Epithelial cell of prostate (primary cell): ENCODE results near the gene MICOS13.

Source experiments
- DNase-seq: peaks from one replicate; pipeline ENCODE4 v3.0.0-alpha.2; 2011; ENCODE audit warnings: low read depth, low spot score
- H3K27ac ChIP-seq: fragments of 450-650 bp; 2 replicates; pipeline ENCODE4 v1.5.1; 2017; ENCODE audit warnings: mild to moderate bottlenecking

MICOS13 gene

DNA sequence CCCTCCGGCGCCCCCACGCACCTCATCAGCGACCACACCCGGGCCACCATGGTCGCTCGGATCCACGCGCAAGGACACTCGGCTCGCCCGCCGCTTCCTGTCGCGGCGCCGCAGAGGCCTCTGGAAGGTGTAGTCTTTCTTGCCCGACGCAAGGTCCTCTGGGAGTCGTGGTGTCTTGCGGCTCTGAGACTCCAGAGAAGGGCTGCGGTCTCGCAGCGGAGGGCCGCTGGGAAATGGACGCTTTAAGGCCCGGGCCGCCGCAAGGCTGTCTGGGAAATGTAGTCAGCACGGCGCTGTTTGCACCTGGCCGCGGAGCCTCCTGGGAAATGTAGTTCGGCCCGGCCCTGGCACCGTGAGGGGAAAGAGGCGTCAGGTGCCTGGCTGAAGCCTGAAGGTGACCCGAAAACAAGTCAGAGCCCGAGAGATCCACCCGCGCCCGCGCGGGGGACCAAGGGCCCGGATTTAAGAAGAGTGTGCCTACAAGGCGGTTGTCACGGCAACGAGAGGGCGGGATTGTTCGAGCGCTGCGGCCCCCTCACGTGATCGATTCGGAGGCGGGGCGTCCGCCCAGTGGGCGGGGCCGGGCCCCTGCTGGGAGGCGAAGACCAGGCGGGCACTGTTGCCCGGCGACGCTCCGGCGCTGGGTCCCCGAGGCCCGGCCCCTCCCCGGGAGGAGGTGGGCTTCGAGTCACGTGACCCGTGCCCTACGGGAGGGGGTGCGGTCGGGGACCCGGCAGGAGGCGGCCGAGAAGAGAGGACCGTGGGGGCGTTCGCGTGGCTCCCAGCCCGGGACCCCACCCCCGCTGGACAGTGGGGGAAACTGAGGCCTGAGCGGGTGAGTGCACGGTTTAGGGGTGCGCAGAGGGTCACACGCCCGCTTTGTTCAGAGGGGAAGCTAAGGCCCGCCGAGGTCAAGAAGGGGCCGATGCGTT lies at the start of gene MICOS13, which contains the start of gene HSD11B1L:
MICOS13 (minus strand) TSS at position 80 of the 932 bp plus-strand sequence; CDS start at position 50, 30 bp downstream.
HSD11B1L (plus strand) TSS at position 591 of the 932 bp plus-strand sequence. CDS start 3,806 bp downstream, outside the sequence.
- peak; percentile 94 for DNase-seq
- peak within 1 kb of the TSS; percentile 70 for H3K27ac ChIP-seq

DNA sequence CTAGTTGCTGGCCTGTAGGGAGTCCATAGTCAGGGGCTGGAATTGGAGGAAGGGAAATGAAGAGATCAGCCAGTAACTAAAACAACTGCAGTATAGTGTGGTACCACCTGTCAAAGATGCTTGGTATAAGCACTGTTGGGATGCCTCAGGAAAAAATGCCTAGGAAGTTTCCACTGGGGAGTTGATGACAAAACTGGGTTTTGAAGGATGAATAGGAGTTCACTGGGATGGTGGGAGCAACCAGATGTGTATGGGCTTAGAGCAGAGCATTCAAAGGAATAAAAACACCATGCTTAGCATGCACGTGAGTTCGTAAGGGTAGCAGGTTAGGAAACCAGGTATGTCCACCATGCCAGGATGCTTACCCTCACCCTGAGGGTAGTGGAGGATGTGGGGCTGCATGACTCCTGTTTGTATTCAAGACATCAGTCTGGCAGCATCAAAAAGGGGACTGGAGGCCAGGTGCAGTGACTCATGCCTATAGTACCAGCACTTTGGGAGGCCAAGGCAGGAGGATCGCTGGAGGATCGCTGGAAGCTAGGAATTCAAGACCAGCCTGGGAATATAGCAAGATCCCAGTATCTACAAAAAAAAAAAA lies 47.2 kb upstream of the MICOS13 start:
- no peak overlapping the region for H3K27ac ChIP-seq
- DNase-seq: no peak

DNA sequence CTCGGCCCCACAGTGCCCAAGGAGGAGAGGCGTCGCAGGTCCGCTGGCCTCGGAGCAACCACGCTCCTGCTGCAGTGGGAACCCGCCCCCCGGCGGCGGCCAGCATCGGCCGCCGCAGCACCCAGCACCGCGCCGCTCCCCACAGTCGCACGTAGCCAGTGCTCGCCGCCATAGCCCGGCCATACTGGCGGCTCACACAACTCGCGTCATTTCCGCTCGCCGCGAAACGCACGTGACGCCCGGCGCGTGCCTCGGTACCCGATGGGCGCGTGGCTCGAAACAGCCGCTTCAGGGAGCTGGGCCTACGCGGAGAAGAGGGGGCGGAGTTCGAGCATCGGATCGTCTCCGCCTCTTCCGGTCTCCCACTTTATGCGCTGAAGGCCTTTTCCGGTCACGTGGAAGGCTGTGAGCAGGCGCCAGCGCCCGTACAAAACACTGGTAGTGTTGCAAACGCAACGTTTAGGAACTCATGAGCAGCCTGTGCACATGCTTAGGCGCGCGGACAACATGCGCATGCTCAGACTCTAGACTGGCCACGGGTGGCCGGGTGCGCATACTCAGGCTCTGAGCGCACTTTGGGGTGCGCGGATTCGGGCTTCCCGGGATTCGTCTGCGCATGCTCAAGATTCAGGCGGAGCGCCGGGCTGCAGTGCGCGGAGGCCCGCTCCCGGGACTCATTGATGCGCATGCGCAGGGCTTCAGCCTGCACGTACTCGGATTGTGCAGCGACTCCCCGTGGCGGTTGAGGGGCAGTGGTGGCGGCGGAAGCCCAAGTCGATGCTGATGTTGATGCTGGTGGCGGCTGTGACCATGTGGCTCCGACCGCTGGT lies 39.9 kb upstream of the MICOS13 start, which contains the start of the genes CATSPERD and LONP1:
CATSPERD (plus strand) TSS at position 677 of the 830 bp plus-strand sequence; CDS start at position 778, 101 bp downstream.
LONP1 (minus strand) TSS at position 186 of the 830 bp plus-strand sequence; CDS start at position 172, 14 bp downstream.
- DNase-seq: peak; percentile 93
- peak within 1 kb of the TSS; percentile 99 for H3K27ac ChIP-seq

DNA sequence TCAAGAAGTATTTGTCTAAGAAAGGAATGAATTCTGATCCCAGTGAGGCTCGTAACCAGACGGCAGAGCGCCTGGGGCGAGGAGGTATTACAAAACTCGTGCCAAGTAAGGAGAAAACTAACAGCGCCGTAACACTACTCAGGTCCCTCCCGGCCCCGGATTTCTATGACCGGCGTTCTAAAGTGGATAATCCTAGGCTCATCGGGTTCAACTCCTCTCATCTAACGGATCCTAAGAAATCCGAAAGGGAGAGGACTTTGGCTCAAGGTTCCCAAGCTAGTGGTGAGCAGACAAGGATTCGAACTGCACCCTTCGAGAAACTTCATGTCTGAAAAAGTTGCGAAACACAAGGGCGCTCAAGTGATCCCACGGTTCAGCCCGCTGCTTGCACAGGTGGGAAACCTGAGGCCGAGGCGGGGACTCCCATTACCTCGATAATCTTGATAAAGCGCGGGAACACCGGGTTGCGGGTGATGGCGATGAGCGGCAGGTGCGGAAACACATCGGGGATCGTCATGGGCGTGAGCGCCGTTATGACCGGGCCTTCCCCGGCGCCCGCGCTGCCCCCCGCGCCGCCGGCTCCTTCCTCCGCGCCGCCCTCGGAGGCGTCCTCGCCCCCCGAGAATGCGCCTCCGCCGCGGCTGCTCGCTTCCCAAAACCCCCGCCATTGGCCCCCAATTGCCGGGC lies 39.1 kb upstream of the MICOS13 start:
- no peak for DNase-seq
- peak overlapping the region; percentile 99 for H3K27ac ChIP-seq

DNA sequence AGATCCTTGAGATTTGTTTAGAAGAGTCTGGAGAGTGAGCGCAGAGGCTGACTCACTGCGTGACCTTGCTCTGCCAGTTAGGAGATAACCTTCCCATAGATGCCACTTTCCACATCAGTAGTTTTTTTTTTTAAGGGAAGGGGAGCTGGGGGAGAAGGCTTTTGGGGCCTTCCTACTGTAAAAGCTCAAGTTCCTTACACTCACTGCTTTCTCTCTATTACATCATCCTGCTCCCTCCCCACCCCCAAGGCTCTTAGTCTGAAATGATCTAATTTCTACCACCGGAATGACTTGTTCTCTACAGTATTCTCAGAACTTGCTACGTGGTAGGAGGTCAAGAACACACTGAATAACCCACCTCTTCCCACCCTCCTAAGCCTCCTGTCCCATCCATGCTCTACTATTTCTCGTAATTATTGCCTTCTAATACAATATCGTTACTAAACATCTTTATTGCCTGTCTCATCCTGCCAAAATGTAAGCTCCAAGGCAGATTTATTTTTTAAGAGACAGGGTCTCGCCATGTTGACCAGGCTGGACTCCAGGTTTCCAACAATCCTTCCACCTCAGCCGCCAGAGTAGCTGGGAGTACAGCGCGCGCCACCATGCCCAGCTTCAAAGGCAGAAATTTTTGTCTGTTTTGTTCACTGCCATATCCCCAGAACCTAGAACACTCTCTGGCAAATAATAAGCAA lies 38.4 kb upstream of the MICOS13 start:
- peak overlapping the region; percentile 99 for H3K27ac ChIP-seq
- no peak for DNase-seq

DNA sequence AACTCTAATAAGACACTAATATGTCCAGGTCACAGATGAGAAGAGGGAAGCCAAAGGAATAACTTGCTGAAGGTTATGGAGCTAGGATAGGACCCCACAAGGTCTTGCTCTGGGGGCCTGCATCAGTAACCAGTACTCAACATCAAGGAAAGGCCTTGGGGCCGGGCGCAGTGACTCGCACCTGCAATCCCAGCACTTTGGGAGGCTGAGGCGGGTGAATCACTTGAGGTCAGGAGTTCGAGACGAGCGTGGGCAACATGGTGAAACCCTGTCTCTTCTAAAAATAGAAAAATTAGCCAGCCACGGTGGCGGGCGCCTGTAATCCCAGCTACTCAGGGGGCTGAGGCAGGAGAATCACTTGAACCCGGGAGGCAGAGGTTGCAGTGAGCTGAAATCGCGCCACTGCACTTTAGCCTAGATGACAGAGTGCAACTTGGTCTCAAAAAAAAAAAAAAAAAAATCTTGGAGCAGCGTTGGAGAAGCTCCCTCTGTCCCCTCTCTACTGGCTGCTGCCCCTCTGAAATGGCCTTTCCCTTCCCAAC lies 37.8 kb upstream of the MICOS13 start:
- DNase-seq: no peak
- H3K27ac ChIP-seq: peak overlapping the region; percentile 99

- peak overlapping the region; percentile 99 for H3K27ac ChIP-seq
Measured at GRCh38 chr19:5717215-5717935, 37.1 kb upstream of the MICOS13 start.

GRCh38 chr19:5714816-5715215 lies 34.5 kb upstream of the MICOS13 start:
- DNase-seq: no peak
- no peak overlapping the region for H3K27ac ChIP-seq

More at GRCh38 chr19:5717215-5717935, 37.1 kb upstream of the MICOS13 start:
- no peak for DNase-seq

DNA sequence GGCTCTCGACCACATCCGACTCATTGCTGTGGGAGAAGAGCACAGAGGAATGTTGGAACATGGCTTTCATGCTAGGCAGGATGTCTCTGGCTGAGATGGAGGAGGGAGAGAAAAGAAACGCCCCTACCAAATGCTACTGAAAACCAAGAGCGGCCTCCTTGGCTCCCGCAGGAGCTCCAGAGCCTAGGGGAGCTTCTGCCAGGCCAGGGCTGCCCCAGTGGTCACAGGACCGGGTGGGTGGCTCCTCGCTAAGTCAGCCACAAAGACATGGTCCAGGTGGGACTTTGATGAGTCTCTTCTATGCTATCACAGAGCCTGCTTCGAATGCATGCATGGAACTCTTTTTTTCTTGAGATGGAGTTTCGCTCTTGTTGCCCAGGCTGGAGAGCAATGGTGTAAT lies 32.9 kb upstream of the MICOS13 start:
- DNase-seq: no peak
- no peak overlapping the region for H3K27ac ChIP-seq

DNA sequence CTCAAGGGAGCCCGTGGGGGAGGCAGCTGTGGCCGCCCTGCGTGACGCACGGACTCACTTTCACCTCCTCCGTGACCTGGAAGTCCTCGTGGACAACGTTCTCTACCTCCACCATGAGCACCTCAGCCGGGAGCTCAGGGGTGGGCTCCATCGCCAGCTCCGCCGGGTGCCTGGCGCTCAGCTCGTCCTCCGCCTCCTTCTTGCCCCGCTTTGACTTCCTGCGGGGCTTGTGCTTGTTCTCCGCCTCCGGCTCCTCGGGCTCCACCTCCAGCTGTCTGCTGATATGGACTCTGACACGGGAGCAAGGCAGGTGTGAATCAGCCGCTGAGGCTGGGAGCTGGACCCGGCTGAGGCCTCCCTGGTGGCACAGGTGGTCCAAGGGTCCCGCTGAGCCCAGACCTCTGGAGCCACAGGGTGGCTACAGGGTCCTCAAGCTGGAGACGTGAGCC lies 31.4 kb upstream of the MICOS13 start:
- DNase-seq: no peak
- H3K27ac ChIP-seq: no peak overlapping the region

GRCh38 chr19:5711025-5711424 lies 30.7 kb upstream of the MICOS13 start:
- no peak overlapping the region for H3K27ac ChIP-seq
- DNase-seq: no peak

GRCh38 chr19:5707576-5708575 lies 27.6 kb upstream of the MICOS13 start:
- no peak overlapping the region for H3K27ac ChIP-seq

GRCh38 chr19:5706876-5707573 lies 26.7 kb upstream of the MICOS13 start:
- DNase-seq: no peak
- H3K27ac ChIP-seq: no peak overlapping the region

More at GRCh38 chr19:5707576-5708575, 27.6 kb upstream of the MICOS13 start:
- DNase-seq: no peak

GRCh38 chr19:5705552-5705951 lies 25.2 kb upstream of the MICOS13 start:
- no peak overlapping the region for H3K27ac ChIP-seq
- no peak for DNase-seq

DNA sequence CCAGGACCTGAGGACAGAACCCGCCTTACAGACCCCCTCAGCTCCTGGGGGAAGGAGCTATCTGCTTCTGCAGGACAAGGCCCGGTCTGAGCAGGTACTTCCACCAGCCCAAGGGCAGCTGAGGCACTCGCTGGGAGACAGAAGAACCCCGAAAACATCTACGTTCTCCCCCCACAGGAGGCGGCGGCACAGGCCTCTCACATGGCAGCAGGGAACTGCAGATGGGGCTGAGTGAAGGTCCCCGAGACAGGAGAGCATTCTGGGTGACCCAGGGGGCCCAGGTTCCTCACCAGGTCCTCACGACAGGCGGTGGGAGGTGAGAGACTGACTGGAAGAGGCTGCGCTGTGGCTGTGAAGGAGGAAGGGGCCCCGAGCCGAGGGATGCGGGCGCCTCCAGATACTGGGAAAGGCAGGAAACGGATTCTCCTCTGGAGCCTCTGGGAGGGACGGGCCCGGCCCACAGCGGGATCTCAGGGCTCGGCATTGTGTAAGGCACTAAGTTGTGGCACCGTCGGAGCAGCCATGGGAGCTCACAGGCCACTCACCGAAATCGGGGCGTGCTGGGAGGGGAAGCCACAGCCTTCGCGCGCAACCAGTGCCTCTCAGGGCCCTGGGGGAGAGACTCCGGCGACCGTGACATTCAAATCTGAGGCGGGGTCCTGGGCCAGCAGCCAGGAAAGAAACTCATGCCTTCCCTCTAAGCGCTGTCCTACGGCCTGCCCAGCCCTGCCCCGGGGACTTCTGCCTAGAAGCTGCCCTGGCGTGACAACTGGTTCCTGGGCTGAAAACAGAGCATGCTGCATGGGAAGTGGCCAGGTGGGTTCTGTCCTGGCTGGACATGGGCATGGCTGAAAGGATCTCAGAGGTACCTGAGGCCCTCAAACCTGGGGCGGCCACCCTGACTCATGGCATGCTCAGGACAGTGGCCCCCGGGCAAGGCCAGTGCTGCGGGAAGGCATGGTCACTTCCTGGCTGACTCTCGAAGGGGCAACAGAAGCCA lies 23.8 kb upstream of the MICOS13 start:
- DNase-seq: no peak
- H3K27ac ChIP-seq: no peak overlapping the region
